Natural killer cell treated with Interleukin-12 subunit alpha and Interleukin-12 subunit beta and Interleukin-15 and Interleukin-18, amount 100 ng/mL, for 72 hours (primary cell): Measurements from ENCODE around the gene STIMATE. TPM values are rescaled to one million over a fixed set of nuclear protein-coding genes. Genes with fewer than 3 reads are reported as not detected.

Experiments
- ATAC-seq, 2 donors: fragments of 150-1000 bp; cut with Tn5 transposase in 1 of 2; sonication (Bioruptor Pico), chemical (Tn5 transposase) in 1 of 2; 2 replicates each; pipeline ENCODE4 v1.10.0; 2021
- DNase-seq: peaks from one replicate; pipeline ENCODE4 v3.0.0; 2022; ENCODE audit warnings: low spot score
- H3K27ac Mint-ChIP-seq, 2 donors: 1 replicate in 1 of 2; 2 replicates in 1 of 2; pipeline ENCODE4 v1.8.0; 2022; ENCODE audit warnings: mixed read lengths in 2 of 2, mild to moderate bottlenecking in 1 of 2, moderate library complexity in 1 of 2
- H3K27me3 Mint-ChIP-seq, 2 donors: 1 replicate in 1 of 2; 2 replicates in 1 of 2; pipeline ENCODE4 v1.8.0; 2022; ENCODE audit warnings: mixed read lengths in 2 of 2
- H3K36me3 Mint-ChIP-seq: one replicate; pipeline ENCODE4 v1.8.0; 2022; ENCODE audit warnings: mixed read lengths
- H3K4me1 Mint-ChIP-seq, 2 donors: 1 replicate in 1 of 2; 2 replicates in 1 of 2; pipeline ENCODE4 v1.8.0; 2022; ENCODE audit warnings: low read depth in 2 of 2, mixed read lengths in 2 of 2, mild to moderate bottlenecking in 1 of 2
- H3K4me3 Mint-ChIP-seq: one replicate; pipeline ENCODE4 v1.8.0; 2022; ENCODE audit warnings: mixed read lengths
- H3K9me3 Mint-ChIP-seq: 2 replicates; pipeline ENCODE4 v1.8.0; 2022; ENCODE audit warnings: mixed read lengths
- total RNA-seq, 2 donors: library from RNA; stranded (reverse); gene quantifications; one replicate each; pipeline ENCODE4 v1.2.3, GENCODE V29; 2022

The STIMATE gene
- 10 to 100 TPM; 19.8 to 31.1 TPM for total RNA-seq

DNA sequence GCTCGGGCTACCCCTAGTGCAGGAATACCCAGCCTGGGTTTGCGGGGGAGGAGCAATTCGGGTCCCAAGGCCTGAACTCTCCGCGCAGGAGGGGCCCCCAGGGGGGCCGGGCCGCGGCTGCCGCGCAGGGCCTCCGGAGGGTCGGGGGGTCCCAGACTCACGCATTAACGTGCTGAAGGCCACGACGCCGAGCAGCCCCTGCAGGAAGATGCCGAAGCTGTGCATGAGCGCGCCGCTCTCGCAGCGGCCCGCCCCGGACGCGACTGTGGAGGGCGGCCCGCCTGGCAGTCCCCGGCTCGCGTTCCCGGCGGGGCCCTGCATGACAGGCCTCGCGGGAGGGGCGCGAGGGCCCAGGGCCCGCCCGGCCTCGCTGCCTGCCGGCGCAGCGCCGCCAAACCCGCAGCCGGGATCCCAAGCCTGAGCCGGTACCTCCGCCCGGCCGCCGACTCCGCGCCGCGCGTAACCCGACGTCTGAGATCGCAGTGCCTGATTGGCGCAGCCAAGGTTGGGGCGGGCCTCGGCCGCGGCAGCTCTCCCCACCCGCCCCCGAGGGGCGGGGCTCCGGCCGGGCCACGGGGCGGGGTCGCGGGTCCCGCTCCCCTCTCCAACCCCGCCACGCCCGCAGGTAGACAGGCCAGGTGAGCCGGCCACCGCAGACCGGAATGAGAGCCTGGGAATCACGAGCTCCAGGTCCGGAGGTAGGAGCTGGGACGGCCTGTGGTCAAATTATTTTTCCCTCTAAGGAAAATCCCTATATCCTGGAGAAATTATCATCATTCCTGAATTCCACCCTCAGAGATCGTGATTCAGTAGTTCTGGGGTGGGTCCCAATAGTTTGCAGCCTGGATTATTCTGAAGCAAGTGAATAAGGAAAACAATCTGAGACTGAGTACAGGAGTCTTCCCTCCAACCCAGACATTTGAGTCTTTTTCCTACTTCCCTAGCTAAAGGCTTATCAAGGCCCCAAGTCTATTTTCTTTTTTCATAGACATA lies at the start of gene STIMATE:
Gene STIMATE, minus strand, starts transcription at position 419 of the 993 bp plus-strand sequence. Its CDS starts 98 bp downstream, at position 321.
- ATAC-seq (peak; percentile 96 to 99), DNase-seq (peak; percentile 91)
- Mint-ChIP-seq H3K9me3 (no peaks in the 10 kb centered on the region), H3K27ac (peak within 1 kb of the TSS; percentile 59 to 83), H3K27me3 (no peaks in the 10 kb centered on the region), H3K36me3 (no peaks in the 10 kb centered on the region), H3K4me3 (peak within 1 kb of the TSS; percentile 93), H3K4me1 (peaks cover 30 to 36% of the 10 kb centered on the region in 2 donors)

DNA sequence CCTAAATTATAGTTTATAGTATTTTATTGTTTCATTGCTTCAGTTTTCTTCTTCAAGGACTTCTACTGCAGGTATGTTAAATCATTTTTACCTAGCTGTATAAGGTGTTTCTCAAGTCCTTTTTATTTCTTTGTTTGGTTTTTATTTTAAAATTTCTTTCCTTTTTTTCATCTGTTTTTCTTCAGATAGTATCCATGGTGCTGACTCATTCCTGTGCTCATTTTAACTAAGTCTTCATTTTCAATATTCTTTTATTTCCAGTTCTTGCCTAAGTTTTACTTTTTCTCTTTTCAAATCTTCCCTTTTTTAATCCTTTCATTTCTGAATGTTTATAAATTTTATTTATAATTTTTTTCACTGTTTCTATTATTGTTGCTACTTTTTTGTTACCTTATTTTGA lies 42.3 kb upstream of the STIMATE start:
- H3K27ac Mint-ChIP-seq: no peak overlapping the region
- H3K36me3 Mint-ChIP-seq: no peaks in the 10 kb centered on the region
- peaks cover 4 to 6% of the 10 kb centered on the region in 2 donors for H3K4me1 Mint-ChIP-seq
- H3K9me3 Mint-ChIP-seq: no peaks in the 10 kb centered on the region
- H3K27me3 Mint-ChIP-seq: no peaks in the 10 kb centered on the region
- ATAC-seq (no peak), DNase-seq (no peak)
- H3K4me3 Mint-ChIP-seq: no peak overlapping the region

DNA sequence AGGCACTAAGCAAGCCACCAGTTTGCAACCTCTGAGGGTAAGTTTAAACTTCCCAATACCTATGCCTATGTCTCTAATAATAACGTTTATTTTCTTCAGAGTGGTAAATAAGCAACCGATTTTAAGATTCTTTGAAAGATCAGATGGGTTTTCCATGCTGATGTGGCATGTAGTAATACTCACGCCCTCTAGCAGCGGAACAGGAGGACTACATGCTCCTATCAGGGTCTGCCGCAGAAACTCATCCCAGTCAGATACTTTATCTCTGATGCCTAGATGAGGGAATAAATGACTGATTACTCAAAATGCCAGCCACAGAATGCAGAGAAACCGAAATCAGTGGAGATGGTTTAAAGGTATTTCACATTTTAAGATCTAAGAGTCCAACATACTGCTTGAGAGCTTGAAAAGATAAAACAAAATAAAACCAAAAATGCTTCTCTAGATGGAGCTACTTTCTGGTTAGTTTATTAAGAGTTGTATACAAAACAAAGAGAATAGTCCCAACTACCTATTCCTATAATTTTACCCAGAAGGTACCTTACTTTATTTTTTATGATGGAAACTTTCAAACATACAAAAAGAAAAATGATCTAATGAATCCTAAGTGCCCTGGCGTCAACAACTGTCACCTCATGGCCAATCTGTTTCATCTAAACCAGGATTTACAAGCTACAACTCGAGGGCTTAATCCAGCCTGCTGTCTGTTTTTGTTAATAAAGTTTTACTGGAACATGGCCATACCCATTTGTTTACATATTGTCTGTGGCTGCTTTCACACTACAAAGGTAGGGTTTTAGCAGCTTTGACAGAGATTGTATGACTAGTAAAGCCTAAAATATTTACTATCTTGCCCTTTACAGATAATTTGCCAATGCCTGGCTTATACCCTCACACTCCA lies 37.5 kb upstream of the STIMATE start:
- Mint-ChIP-seq H3K27ac (peak overlapping the region in 1 of 2 donors; percentile 19), H3K36me3 (peaks cover 5% of the 10 kb centered on the region), H3K4me1 (peaks cover 5 to 7% of the 10 kb centered on the region in 2 donors), H3K27me3 (no peaks in the 10 kb centered on the region), H3K4me3 (no peak overlapping the region), H3K9me3 (no peaks in the 10 kb centered on the region)
- ATAC-seq (peak; percentile 81 to 89), DNase-seq (peak; percentile 61)

DNA sequence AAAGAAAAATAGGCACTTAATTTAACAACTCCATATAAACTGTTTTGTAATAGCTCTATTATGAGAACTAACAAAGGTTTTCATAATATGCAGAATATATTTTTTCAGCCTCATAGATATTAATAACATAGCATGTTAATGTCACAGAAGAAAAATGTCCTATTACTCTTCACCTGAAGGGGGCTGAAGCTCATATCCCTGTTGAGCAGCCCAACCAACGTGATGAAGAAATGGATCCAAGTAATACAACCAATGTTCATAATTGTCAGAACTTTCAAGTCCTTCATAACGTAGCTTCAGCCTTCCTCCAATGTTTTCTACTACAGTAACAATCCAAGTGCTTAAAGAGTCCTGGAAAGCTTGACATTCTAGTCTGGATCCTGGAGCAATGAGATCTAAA lies 34.5 kb upstream of the STIMATE start:
- Mint-ChIP-seq H3K9me3 (no peaks in the 10 kb centered on the region), H3K4me1 (peaks cover 5 to 7% of the 10 kb centered on the region in 2 donors), H3K4me3 (no peak overlapping the region), H3K36me3 (peaks cover 5% of the 10 kb centered on the region), H3K27ac (no peak overlapping the region), H3K27me3 (no peaks in the 10 kb centered on the region)
- DNase-seq (no peak), ATAC-seq (no peak)

DNA sequence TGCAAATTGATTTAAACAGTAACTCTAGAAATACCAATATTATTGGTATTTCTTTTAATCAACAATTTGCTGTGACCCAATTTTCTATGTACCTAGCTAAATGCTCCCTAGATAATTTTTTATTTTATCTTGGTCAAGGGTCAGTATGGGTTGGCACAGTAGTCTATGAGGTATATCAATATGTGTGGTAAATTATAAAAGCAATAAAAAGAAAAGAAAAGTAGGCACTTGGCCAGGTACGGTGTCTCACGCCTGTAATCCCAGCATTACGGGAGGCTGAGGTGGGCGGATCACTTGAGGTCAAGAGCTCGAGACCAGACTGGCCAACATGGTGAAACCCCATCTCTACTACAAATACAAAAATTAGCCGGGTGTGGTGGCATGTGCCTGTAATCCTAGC lies 34.0 kb upstream of the STIMATE start:
- no peak overlapping the region for H3K27ac Mint-ChIP-seq
- H3K4me3 Mint-ChIP-seq: no peak overlapping the region
- peaks cover 5 to 7% of the 10 kb centered on the region in 2 donors for H3K4me1 Mint-ChIP-seq
- peaks cover 5% of the 10 kb centered on the region for H3K36me3 Mint-ChIP-seq
- DNase-seq: no peak
- no peaks in the 10 kb centered on the region for H3K27me3 Mint-ChIP-seq
- ATAC-seq: no peak
- H3K9me3 Mint-ChIP-seq: no peaks in the 10 kb centered on the region

DNA sequence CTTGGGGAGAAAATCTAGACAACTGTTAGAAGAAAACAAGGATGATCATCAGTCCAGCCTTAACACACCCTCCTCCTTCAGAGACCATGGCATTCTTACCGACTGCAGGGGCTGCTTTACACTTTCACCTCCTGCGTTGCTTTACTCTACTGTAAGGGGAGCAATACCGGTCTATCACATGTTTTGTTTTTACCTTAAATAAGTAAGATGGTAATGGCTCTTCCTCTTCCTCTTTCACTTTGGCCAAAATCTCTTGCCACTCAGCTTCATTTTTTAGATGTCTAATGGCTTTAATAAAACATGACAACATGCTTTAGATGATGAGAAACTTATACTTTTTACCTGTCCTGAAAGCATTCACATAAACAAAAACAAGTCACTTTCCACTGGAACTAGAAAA lies 33.4 kb upstream of the STIMATE start:
- Mint-ChIP-seq H3K27me3 (no peaks in the 10 kb centered on the region), H3K36me3 (peaks cover 5% of the 10 kb centered on the region), H3K4me3 (no peak overlapping the region), H3K4me1 (peaks cover 5% of the 10 kb centered on the region in 2 donors), H3K27ac (no peak overlapping the region), H3K9me3 (no peaks in the 10 kb centered on the region)
- ATAC-seq (no peak), DNase-seq (no peak)

DNA sequence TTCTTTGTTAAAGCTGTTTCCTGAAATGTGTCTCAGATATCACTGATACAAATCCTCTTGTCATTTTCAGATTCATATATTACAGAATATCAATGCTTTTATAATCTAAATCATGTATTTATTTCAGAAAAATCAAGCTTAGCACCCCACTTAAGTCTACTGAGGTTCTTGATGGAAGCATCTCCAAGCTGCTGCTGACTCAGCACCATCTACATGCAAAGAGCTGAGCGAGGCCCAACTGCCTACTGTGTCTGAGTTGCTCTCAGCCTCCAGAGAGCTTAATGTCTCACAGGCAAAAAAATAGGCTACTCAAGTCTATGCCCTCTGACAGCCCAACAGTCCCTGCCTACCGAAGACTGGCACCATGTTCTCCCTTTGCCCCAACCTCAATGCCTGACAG lies 29.2 kb upstream of the STIMATE start:
- H3K36me3 Mint-ChIP-seq: peaks cover 14% of the 10 kb centered on the region
- ATAC-seq (no peak), DNase-seq (no peak)
- H3K9me3 Mint-ChIP-seq: no peaks in the 10 kb centered on the region
- no peaks in the 10 kb centered on the region for H3K27me3 Mint-ChIP-seq
- H3K27ac Mint-ChIP-seq: peak overlapping the region in 1 of 2 donors; percentile 84
- no peak overlapping the region for H3K4me3 Mint-ChIP-seq
- peaks cover 2 to 11% of the 10 kb centered on the region in 2 donors for H3K4me1 Mint-ChIP-seq

DNA sequence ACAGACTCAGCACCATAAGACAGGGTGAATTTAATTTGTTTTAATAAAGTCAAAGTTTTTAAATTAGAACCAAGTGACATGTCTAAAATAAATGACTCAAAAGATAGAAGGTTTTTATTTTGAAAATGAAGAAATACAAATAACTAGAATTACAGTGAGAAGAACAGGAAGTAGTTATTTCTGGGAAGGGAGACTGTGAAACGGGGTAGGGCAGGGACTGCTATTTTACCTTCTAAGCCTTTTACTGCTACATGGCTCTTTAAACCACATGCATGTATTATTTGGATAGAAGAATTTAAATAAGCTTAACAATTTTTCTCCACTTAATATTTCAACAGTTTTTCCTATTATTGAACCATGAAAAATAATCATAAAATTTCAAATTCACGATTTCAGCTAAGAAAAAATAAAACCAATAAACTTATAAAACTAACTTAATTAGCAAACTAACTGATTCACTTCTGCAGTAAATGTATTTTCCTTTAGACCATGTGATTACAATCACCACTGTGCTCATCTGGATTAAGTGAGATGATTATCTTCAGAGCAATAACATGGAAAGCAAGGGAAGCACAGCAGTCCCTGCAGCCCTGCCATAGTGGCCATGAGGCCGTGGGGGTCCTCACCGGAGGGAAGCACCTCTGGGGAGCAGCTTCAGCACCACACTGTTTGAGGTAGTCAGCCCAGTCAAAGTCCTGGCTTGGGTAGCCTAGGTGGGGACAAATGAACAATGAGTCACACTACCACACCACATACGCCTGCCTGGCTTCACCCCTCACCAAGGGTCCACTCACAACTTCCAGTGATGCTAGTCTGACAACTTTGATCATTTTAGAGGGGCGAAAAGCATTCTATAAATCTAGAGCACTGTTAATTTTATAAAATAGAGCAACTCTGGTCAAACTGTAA lies 28.3 kb upstream of the STIMATE start:
- Mint-ChIP-seq H3K4me3 (peak overlapping the region; percentile 32), H3K9me3 (no peaks in the 10 kb centered on the region), H3K27ac (peak overlapping the region; percentile 66 to 84), H3K27me3 (no peaks in the 10 kb centered on the region), H3K4me1 (peaks cover 2 to 11% of the 10 kb centered on the region in 2 donors), H3K36me3 (peaks cover 9% of the 10 kb centered on the region)
- ATAC-seq: peak in 1 of 2 donors; percentile 61
- no peak for DNase-seq

DNA sequence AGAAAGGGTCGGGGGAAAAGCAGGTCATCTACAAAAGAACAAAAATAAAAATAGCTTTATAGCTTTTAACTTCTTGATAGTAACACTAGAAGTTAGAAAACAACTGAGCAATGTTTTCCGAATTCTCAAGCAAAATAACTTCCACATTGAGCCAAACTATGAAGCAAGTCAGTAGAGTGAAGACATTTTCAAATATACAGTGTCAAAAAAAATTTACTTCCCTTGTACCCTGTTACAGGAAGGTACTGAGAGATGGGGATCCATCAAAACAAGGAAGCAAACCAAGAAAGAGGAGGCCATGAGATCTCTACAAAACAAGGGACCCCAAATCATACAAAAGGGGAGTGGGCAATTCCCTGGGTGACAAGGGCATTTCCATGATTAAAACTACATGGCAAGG lies 26.6 kb upstream of the STIMATE start:
- Mint-ChIP-seq H3K36me3 (peaks cover 8% of the 10 kb centered on the region), H3K27ac (peak overlapping the region; percentile 66 to 84)
- ATAC-seq: no peak

DNA sequence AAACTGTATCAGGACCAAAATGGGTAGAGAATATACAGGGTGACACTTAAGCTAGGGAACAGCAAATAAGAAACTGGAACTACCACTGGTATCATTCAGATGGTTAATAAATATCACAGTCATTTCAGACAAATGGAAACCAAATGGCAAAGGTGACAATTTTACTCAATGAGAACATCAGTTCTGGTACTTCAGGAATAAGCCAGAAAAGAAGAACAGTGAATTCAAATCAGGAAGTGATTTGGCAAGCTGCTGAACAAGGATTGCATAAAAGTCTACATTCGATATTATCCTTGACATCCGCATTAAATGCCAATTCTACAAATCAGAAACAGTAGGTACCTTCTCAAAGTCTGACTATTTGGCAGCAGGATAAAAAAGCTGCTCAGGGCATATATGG lies 23.5 kb upstream of the STIMATE start:
- Mint-ChIP-seq H3K9me3 (no peaks in the 10 kb centered on the region), H3K4me1 (peaks cover 2 to 11% of the 10 kb centered on the region in 2 donors), H3K27me3 (no peaks in the 10 kb centered on the region), H3K4me3 (no peak overlapping the region), H3K36me3 (peaks cover 8% of the 10 kb centered on the region), H3K27ac (no peak overlapping the region)
- ATAC-seq: no peak
- DNase-seq: no peak

More for the DNA sequence above, 26.6 kb upstream of the STIMATE start:
- Mint-ChIP-seq H3K27me3 (no peaks in the 10 kb centered on the region), H3K4me1 (peaks cover 2 to 11% of the 10 kb centered on the region in 2 donors), H3K4me3 (no peak overlapping the region), H3K9me3 (no peaks in the 10 kb centered on the region)
- DNase-seq: no peak

DNA sequence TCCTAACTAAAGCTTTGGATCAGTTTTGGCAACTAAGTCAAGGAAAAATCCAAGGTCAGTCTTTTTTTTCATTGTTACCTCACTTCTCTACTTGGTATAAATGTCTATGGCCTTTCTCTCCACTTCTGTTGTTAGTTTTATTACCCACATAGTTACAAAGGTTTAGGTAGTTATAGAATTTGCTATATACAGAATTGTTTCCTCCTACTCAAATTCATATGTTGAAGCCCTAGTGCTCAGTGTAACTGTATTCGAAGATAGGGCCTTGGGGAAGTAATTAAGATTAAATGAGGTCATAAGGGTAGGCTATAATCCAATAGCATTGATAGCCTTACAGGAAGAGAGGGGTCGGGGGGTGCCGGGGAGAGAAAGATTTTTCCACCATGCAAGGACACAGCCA lies 19.7 kb upstream of the STIMATE start:
- no peak overlapping the region for H3K4me3 Mint-ChIP-seq
- peaks cover 0 to 2% of the 10 kb centered on the region in 2 donors for H3K4me1 Mint-ChIP-seq
- ATAC-seq (no peak), DNase-seq (no peak)
- H3K27ac Mint-ChIP-seq: no peak overlapping the region
- no peaks in the 10 kb centered on the region for H3K36me3 Mint-ChIP-seq
- H3K9me3 Mint-ChIP-seq: no peaks in the 10 kb centered on the region
- no peaks in the 10 kb centered on the region for H3K27me3 Mint-ChIP-seq

DNA sequence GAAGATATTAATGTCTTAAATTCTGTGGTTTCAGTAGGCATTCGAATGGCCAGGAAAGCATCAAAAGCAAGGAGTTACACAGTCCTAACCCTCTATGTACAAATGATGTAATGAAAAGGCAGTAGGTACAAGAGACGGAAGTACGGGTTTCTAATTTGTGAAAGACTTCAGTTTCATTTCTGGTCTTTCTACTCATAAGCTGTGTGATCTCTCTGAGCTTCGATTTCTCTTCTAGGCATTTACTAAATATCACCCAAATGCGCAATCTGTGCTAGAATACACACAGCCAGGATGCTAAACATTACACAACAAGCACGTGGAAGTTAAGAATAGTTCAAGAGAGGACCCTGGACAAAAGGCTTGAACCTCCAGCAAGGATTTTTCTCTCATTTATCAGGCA lies 17.9 kb upstream of the STIMATE start:
- H3K27ac Mint-ChIP-seq: no peak overlapping the region
- H3K36me3 Mint-ChIP-seq: no peaks in the 10 kb centered on the region
- H3K4me1 Mint-ChIP-seq: no peaks in the 10 kb centered on the region
- no peak for DNase-seq
- H3K27me3 Mint-ChIP-seq: no peaks in the 10 kb centered on the region
- ATAC-seq: no peak
- no peak overlapping the region for H3K4me3 Mint-ChIP-seq
- no peaks in the 10 kb centered on the region for H3K9me3 Mint-ChIP-seq
